NCI-H82 treated with DMSO at 0.1 percent for 48 hours (cell line): ENCODE data around the gene C5orf22.
"Not testable (repeated sequence)": the region's sequence is repeated elsewhere in the genome, so short reads cannot be mapped to it uniquely, and the experiment has no call there.

Source experiments
- DNase-seq: peaks from one replicate; lab custom pipeline; 2025; ENCODE audit not compliant: unreplicated experiment; lab: John Stamatoyannopoulos, UW

C5orf22 gene

GRCh38 chr5:31553863-31554262, 21.8 kb downstream of the C5orf22 start:
- DNase-seq: no peak

- DNase-seq: no peak
These were observed 22.5 kb downstream of the C5orf22 start for GRCh38 chr5:31554552-31554951.

GRCh38 chr5:31556461-31556860, 24.4 kb downstream of the C5orf22 start:
- no peak for DNase-seq

- DNase-seq: no peak
These were observed 27.8 kb downstream of the C5orf22 start for GRCh38 chr5:31559942-31560341.

- DNase-seq: peak; percentile 33
These were observed 29.8 kb downstream of the C5orf22 start for GRCh38 chr5:31561946-31562345.

GRCh38 chr5:31563216-31563615, 31.1 kb downstream of the C5orf22 start:
- no peak for DNase-seq

GRCh38 chr5:31566362-31566761, 34.3 kb downstream of the C5orf22 start:
- not testable (repeated sequence) for DNase-seq

- no peak for DNase-seq
These were observed 36.3 kb downstream of the C5orf22 start for GRCh38 chr5:31568302-31568835.

- DNase-seq: no peak
These were observed 37.0 kb downstream of the C5orf22 start for GRCh38 chr5:31569068-31569467.

GRCh38 chr5:31573494-31574142, 41.5 kb downstream of the C5orf22 start:
- DNase-seq: no peak

GRCh38 chr5:31574772-31575171, 42.7 kb downstream of the C5orf22 start:
- no peak for DNase-seq

- no peak for DNase-seq
These were observed 45.3 kb downstream of the C5orf22 start for GRCh38 chr5:31577438-31577837.

- no peak for DNase-seq
These were observed 47.5 kb downstream of the C5orf22 start for GRCh38 chr5:31579558-31579957.

- no peak for DNase-seq
These were observed 49.5 kb downstream of the C5orf22 start for GRCh38 chr5:31581498-31582099.

- DNase-seq: no peak
These were observed 51.0 kb downstream of the C5orf22 start for GRCh38 chr5:31583129-31583528.

- no peak for DNase-seq
These were observed 53.2 kb downstream of the C5orf22 start for GRCh38 chr5:31585166-31585894.

- no peak for DNase-seq
These were observed 53.8 kb downstream of the C5orf22 start for GRCh38 chr5:31585895-31586270.

- DNase-seq: no peak
These were observed 55.4 kb downstream of the C5orf22 start for GRCh38 chr5:31587546-31587945.

- DNase-seq: no peak
These were observed 61.6 kb downstream of the C5orf22 start for GRCh38 chr5:31593665-31594064.

GRCh38 chr5:31596354-31596753, 64.3 kb downstream of the C5orf22 start:
- DNase-seq: no peak

GRCh38 chr5:31598640-31599611, 66.8 kb downstream of the C5orf22 start:
- DNase-seq: no peak
